ENCODE measurements around the gene RALB.

RALB gene

DNA sequence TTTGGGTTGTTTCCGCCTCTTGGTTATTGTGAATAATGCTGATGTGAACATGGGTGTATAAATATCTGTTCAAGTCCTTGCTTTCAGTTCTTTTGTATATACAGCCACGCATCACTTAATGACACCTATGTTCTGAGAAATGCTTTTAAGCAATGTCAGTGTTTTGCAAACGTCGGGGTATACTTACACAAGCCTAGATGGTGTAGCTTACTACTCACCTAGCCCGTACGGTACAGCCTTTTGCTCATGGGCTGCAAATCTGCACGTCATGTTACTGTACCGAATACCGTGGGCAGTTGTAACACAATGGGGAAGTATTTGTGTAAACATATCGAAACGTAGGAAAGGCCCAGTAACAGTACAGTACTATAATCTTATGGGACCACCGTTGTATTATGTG, 12.4 kb downstream of the RALB start:
- DNase-seq (ENCODE audit: low spot score): no peak

GRCh38 chr2:120267348-120267747, 14.7 kb downstream of the RALB start:
- DNase-seq (ENCODE audit: low spot score): no peak

DNA sequence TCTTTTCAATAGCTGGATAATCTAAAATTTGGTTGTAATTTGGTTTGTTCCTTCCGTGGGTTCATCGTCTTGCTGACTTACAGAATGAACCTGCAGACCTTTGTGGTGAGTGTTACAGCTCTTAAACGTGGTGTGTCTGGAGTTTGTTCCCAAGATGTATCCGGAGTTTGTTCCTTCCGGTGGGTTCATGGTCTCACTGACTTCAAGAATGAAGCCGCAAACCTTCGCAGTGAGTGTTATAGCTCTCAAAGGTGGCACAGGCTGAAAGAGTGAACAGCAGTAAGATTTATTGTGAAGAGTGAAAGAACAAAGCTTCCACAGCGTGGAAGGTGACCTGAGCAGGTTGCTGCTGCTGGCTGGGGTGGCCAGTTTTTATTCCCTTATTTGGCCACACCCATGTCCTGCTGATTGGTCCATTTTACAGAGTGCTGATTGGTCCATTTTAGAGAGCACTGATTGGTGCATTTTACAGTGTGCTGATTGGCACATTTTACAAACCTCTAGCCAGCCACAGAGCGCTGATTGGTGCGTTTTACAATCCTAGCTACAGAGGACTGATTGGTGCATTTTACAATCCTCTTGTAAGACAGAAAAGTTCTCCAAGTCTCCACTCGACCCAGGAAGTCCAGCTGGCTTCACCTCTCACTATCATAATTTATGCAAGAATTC, 16.6 kb downstream of the RALB start:
- no peak for DNase-seq (ENCODE audit: low spot score)

GRCh38 chr2:120269816-120270215, 17.2 kb downstream of the RALB start:
- DNase-seq (ENCODE audit: low spot score): no peak

GRCh38 chr2:120271711-120272379, 19.2 kb downstream of the RALB start:
- DNase-seq (ENCODE audit: low spot score): no peak

DNA sequence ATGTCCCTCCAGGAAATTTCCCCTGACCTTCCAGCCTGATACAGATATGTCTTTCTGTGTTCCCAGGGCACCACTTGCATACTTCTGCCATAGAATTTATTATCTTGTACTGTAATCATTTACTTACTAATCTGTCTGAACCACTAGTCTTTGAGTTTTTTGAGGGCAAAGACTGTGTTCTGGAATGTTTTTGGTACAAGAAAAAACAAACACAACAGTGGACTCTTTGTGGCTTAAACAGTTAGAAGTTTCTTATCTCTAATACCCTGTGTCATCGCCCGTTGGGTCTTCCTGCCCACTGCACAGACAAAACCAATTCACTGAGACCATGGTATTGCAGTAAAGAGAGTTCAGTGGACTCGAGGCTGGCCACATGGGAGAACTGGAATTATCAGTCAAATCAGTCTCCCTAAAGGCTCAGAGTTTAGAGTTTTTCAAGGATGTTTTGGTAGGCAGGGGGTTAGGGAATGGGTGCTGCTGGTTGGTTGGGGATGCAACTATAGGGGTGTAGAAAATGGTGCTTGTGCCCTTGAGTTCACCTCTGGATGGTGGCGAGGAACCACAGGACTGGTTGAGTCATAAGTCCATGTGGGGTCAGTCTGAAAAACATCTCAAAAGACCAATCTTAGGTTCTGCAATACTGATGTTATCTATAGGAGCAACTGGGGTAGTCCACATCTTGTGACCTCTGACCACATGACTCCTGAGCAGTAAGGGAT, 20.3 kb downstream of the RALB start:
- no peak for DNase-seq (ENCODE audit: low spot score)

DNA sequence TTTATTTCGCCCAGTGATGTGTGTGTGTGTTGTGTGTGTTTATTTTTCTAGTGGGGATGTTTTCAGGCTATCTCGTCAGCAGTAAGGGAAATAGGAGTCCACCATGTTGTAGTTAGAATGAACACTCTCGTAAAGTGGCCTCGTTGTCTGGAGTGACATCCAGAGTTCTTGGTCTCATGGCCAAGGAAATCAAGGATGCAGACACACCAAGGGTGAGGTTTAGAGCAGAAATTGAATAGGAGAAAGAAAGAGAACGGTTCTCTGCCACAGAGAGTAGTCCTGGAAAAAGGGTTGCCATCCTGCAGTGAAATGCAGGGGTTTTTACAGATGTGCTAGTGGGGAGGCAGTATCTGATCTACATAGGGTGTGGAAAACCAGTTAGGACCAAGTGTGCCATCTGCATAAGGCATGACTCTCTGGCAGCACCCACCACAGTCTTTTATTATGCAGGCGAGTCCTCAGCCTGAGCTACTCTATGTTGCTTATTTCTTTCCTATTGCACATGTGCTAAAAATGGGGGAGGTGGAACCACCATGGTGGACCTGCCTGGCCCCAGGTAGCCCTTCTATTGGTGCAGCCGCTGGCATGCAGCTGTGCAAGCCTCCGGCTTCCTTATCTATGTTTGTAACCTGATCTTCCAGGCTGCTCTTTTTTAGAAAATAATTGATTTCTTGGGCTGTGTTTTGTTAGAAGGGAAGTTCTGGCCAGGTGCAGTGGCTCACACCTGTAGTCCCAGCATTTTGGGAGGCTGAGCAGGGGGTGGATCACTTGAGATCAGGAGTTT, 23.2 kb downstream of the RALB start:
- no peak for DNase-seq (ENCODE audit: low spot score)

- no peak for DNase-seq (ENCODE audit: low spot score)
Observed at GRCh38 chr2:120277505-120278205, 25.0 kb downstream of the RALB start.

- DNase-seq (ENCODE audit: low spot score): no peak
Observed at GRCh38 chr2:120278901-120279300, 26.2 kb downstream of the RALB start.

GRCh38 chr2:120279708-120280107, 27.1 kb downstream of the RALB start:
- no peak for DNase-seq (ENCODE audit: low spot score)

- no peak for DNase-seq (ENCODE audit: low spot score)
Observed at GRCh38 chr2:120283649-120284048, 31.0 kb downstream of the RALB start.

GRCh38 chr2:120285056-120285455, 32.4 kb downstream of the RALB start:
- no peak for DNase-seq (ENCODE audit: low spot score)

DNA sequence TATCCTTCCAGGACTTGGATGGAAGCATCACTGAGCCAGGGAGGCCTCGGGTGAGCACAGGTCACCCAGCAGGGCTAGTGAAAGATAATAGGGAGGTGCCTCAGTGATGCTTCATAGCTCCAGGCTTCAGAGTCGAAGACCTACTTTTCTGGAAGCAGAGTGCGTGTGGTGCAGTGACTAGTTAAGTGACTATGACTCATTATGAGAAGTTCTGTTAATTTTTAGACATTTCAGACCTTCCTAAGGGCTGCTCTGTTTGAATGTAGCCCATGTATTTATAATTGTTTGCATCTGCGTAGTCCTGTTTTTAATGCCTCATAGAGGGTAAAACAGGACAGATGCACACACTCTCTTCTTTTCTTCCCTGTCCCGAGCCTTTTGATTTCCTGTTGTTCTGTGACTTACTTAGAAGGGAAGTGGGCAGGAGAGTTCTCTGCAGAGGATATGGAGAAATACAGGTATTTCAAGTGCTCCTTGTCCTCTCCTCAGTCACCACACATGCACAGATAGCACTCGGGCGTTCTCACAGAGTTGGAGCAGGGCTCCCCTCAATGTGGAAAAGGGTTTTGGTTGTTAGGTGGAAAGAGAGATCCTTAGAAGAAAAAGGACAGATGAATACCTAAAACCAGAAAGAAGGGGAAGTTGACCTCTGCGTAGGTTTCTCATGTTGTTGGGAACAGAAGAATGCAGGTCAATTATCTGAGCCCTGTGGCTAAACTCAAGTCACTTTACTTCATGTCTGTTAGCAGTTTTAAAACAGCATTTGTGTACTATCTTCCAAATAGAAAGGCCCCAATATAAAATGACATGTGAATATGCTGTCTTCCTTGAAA, 34.7 kb downstream of the RALB start:
- peak; percentile 22 for DNase-seq (ENCODE audit: low spot score)

GRCh38 chr2:120288016-120288373, 35.3 kb downstream of the RALB start:
- DNase-seq (ENCODE audit: low spot score): no peak

DNA sequence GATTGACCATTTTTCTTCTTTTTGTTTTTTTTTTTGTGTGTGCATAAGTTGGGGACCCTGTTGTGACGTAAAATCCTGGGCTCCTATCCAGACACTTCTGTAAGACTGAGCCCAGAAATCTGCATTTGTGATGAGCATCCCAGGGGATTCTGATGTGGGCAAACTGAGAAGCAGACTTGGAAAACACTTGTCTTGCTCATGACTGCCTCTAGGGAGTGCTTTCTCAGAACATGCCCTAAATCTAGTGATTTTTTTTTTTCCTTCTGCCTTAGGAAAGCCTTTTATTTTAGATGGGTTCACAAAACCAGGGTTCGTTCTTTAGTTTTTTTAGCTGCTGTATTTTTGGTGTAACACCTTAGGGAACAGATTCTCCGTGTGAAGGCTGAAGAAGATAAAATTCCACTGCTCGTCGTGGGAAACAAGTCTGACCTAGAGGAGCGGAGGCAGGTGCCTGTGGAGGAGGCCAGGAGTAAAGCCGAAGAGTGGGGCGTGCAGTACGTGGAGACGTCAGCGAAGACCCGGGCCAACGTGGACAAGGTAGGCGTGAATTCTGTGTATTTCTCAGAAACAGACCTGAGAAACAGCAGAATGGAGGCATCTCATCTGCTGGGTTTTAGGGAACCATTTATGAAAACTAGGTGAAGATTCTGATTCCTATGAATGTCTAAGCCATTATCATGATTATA, 36.7 kb downstream of the RALB start:
- DNase-seq (ENCODE audit: low spot score): no peak

GRCh38 chr2:120290737-120291136, 38.1 kb downstream of the RALB start:
- no peak for DNase-seq (ENCODE audit: low spot score)

DNA sequence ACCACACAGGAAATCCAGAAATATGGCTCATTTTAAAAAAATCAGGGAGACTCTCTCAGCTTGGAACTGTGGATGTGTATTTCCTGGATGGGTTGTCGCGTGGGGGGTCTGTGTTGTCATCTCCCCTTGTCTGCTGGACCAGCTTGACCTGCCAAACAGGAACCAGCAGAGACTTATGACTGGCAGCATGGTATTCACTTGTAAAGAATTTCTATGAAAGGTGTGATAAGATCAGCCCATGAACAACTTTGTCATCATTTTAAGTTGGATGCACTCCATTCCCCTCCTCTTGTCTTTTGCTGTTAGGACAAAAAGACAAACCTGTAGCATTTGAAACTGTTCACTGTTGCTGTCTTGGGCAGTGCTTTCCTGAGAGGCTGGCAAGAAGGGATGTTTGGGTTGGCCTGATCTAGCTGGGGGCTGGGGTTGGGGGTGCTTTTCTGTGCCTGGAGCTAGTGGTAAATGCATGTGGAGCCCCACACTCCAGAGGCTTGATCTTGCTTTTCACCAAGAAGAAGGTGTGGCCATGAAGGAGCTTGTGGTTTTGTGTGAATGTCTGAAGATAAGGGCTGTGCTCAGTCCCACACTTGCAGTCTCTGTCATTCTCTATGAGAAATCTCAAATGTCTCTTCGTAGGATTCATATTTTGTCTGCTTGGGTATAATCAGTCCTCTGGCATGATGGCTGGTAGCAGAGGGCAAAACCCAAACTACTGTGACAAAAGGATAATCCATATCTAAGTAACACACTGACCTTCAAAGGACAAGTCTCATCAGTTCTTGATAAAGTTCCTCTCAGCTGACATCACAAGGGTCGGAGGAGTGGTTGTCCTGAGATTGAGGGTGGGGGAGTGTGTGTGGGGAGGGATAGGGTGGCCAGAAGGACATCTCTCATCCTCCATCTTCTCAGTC, 39.0 kb downstream of the RALB start:
- no peak for DNase-seq (ENCODE audit: low spot score)

DNA sequence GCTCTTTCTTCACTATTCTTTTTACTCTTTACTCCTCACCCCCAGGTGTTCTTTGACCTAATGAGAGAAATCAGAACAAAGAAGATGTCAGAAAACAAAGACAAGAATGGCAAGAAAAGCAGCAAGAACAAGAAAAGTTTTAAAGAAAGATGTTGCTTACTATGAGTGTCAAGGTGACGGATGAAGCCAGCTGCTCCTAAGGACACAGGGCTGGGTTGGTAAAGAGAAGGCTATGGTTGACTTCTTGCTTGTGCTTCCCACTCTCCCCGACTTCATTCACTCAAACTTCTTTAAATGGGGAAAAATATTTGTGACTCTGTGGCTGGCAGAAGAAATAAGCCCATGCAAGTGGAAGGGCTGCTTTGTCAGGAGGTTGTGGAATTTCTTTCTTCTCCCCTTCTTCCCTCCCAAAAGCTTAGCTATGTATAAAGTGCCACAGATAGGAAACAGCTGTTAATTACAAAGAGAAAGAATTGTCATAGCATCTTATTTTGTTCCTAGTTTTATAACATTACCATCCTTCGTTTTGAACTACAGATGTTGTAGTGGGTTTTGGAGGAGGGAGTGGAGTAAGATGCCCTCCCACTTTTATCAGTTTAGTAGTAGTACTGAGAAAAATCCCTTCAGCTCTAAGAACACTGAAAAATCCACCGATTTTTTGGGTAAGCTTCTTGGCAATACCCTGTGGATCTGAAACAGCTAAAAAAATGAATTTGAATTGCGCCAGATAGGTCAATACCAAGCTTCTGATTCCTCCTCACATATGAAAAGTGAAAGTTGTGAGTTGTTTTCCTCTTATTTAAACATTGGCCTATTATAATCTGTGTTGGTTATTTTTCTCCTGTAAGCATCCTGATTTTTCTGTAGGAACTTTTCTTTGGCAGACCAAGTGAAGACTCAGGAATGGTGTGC, 40.7 kb downstream of the RALB start:
- no peak for DNase-seq (ENCODE audit: low spot score)

Data from CD4-positive, alpha-beta T cell treated with Interleukin-2 at 100 ng/mL for 4 hours (primary cell).